ENCODE results near the gene SH3BP5. TPM values are rescaled to one million over a fixed set of nuclear protein-coding genes. Genes with fewer than 3 reads are reported as not detected.

The SH3BP5 gene
- total RNA-seq, 1 donor from 2014 or later: 6.3 TPM

DNA sequence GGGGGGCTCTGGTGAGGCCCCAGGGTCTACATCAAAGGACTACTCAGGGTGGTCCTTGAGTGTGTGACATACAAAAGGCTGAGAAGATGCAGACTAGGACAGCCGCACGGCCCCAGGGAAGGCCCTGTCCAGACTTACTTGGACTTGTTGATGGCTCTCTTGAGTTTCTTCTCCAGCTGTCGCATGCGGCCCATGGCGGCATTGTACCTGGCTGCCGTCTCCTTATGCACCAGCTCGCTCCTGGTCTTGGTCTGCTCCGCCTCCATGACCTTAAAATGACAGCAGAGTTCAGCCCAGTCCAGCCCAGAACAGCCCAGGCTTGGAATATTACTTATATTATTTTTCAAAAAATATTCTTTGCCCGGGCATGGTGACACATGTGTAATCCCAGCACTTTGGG, 70.4 kb downstream of the SH3BP5 start:
- no peaks in the 10 kb centered on the region for H3K27me3 ChIP-seq (ENCODE audit: control insufficient read depth, insufficient read depth, low read length)
- H3K4me3 ChIP-seq (ENCODE audit: low read depth, low read length): no peak overlapping the region
- no peak for DNase-seq (ENCODE audit: low read depth)
- peaks cover under 1% of the 10 kb centered on the region for H3K36me3 ChIP-seq (ENCODE audit: control insufficient read depth, insufficient read depth, low read length)
- TF ChIP-seq, protein P1, sequence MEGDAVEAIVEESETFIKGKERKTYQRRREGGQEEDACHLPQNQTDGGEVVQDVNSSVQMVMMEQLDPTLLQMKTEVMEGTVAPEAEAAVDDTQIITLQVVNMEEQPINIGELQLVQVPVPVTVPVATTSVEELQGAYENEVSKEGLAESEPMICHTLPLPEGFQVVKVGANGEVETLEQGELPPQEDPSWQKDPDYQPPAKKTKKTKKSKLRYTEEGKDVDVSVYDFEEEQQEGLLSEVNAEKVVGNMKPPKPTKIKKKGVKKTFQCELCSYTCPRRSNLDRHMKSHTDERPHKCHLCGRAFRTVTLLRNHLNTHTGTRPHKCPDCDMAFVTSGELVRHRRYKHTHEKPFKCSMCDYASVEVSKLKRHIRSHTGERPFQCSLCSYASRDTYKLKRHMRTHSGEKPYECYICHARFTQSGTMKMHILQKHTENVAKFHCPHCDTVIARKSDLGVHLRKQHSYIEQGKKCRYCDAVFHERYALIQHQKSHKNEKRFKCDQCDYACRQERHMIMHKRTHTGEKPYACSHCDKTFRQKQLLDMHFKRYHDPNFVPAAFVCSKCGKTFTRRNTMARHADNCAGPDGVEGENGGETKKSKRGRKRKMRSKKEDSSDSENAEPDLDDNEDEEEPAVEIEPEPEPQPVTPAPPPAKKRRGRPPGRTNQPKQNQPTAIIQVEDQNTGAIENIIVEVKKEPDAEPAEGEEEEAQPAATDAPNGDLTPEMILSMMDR (IDR thresholded peaks at IDR 0.05; ENCODE audit: insufficient read depth, low read length, severe bottlenecking): no peak
- FAIRE-seq: no peak

- DNase-seq (ENCODE audit: low read depth) (no peak), FAIRE-seq (no peak)
- Histone ChIP-seq H3K4me3 (ENCODE audit: low read depth, low read length) (no peak overlapping the region), H3K27me3 (ENCODE audit: control insufficient read depth, insufficient read depth, low read length) (no peaks in the 10 kb centered on the region), H3K36me3 (ENCODE audit: control insufficient read depth, insufficient read depth, low read length) (peaks cover 4% of the 10 kb centered on the region)
- TF ChIP-seq, protein P1 (IDR thresholded peaks at IDR 0.05; ENCODE audit: insufficient read depth, low read length, severe bottlenecking): no peak
These were observed 71.1 kb downstream of the SH3BP5 start for GRCh38 chr3:15261274-15261673.

DNA sequence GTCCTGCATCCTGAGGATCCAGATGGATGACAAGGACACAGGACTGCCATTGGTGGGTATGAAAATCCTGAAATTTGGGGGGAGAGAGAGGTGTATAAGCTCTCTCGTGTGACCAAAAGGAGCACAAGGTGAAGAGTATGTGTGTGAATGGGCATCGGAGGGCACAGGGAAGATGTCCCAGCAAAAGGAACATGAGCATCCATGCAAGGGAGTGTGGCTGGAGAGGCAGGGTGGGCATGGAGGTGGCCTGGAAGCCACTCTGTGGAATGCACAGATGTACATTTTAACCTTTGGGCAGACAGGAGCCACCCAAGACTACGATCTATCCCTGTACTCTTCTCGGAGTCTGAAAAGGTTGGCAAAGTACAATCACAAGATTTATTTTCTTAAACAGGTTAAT, 71.9 kb downstream of the SH3BP5 start:
- Histone ChIP-seq H3K36me3 (ENCODE audit: control insufficient read depth, insufficient read depth, low read length) (peaks cover 8% of the 10 kb centered on the region), H3K4me3 (ENCODE audit: low read depth, low read length) (no peak overlapping the region), H3K27me3 (ENCODE audit: control insufficient read depth, insufficient read depth, low read length) (no peaks in the 10 kb centered on the region)
- no peak for FAIRE-seq
- TF ChIP-seq, protein P1 (IDR thresholded peaks at IDR 0.05; ENCODE audit: insufficient read depth, low read length, severe bottlenecking): no peak
- DNase-seq (ENCODE audit: low read depth): no peak

GRCh38 chr3:15258720-15259119, 73.7 kb downstream of the SH3BP5 start:
- H3K4me3 ChIP-seq (ENCODE audit: low read depth, low read length): no peak overlapping the region
- peaks cover 11% of the 10 kb centered on the region for H3K36me3 ChIP-seq (ENCODE audit: control insufficient read depth, insufficient read depth, low read length)
- FAIRE-seq: no peak
- no peak for DNase-seq (ENCODE audit: low read depth)
- TF ChIP-seq, protein P1 (IDR thresholded peaks at IDR 0.05; ENCODE audit: insufficient read depth, low read length, severe bottlenecking): no peak
- H3K27me3 ChIP-seq (ENCODE audit: control insufficient read depth, insufficient read depth, low read length): no peaks in the 10 kb centered on the region

- FAIRE-seq: no peak
- DNase-seq (ENCODE audit: low read depth): no peak
- Histone ChIP-seq H3K27me3 (ENCODE audit: control insufficient read depth, insufficient read depth, low read length) (no peaks in the 10 kb centered on the region), H3K36me3 (ENCODE audit: control insufficient read depth, insufficient read depth, low read length) (peaks cover 14% of the 10 kb centered on the region), H3K4me3 (ENCODE audit: low read depth, low read length) (no peak overlapping the region)
- TF ChIP-seq, protein P1 (IDR thresholded peaks at IDR 0.05; ENCODE audit: insufficient read depth, low read length, severe bottlenecking): no peak
These were observed 75.5 kb downstream of the SH3BP5 start for GRCh38 chr3:15256861-15257341.

DNA sequence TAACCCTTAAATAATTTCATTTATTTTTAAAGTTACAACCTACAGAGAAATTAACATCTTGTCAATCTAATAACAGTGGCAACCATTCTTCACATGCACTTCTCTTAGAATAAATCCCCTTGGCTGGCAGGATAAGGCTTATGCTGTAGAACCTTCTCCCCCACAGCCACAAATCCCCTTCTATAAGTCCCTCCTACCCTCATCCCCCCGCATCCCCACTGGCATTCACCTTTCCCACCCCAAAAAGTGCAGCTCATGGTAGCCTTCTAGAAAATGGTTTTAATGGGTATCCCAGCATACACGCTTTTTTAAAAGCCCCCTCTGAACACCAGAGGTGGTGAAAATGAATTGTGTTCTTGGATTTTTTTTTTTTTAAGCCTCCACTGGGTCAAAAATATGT, 77.2 kb downstream of the SH3BP5 start:
- DNase-seq (ENCODE audit: low read depth): no peak
- Histone ChIP-seq H3K36me3 (ENCODE audit: control insufficient read depth, insufficient read depth, low read length) (peaks cover 14% of the 10 kb centered on the region), H3K27me3 (ENCODE audit: control insufficient read depth, insufficient read depth, low read length) (no peaks in the 10 kb centered on the region), H3K4me3 (ENCODE audit: low read depth, low read length) (no peak overlapping the region)
- FAIRE-seq: no peak
- TF ChIP-seq, protein P1 (IDR thresholded peaks at IDR 0.05; ENCODE audit: insufficient read depth, low read length, severe bottlenecking): no peak
